ENCODE measurements around the gene ARHGAP31.

ARHGAP31 gene

GRCh38 chr3:119294696-119295671, 801 bp downstream of the ARHGAP31 start:
- Histone ChIP-seq H3K27me3 (ENCODE audit: control insufficient read depth, insufficient read depth, low read length) (0 out of 2 replicates have a peak, but pooled peaks cover 2% of the 10 kb centered on the region), H3K9me3 (ENCODE audit: control insufficient read depth, insufficient read depth, low read length) (no peaks in the 10 kb centered on the region), H3K4me3 (ENCODE audit: low read length) (peak overlapping the region; percentile 35; the same call in 1 of the 2 replicates), H3K4me1 (ENCODE audit: control insufficient read depth, insufficient read depth, low read length) (no peaks in the 10 kb centered on the region), H3K36me3 (ENCODE audit: control insufficient read depth, insufficient read depth, low read length) (no peaks in the 10 kb centered on the region), H3K27ac (ENCODE audit: low read length) (no peak overlapping the region)
- DNase-seq (ENCODE audit: low read depth, low spot score): no peak
- WGBS (ENCODE audit: insufficient coverage, insufficient read length): no CpG with 5 or more reads among the region's 43 CpGs

- WGBS (ENCODE audit: insufficient coverage, insufficient read length): no CpG with 5 or more reads among the region's 8 CpGs
- Histone ChIP-seq H3K9me3 (ENCODE audit: control insufficient read depth, insufficient read depth, low read length) (no peaks in the 10 kb centered on the region), H3K4me3 (ENCODE audit: low read length) (no peak overlapping the region), H3K27ac (ENCODE audit: low read length) (no peak overlapping the region), H3K4me1 (ENCODE audit: control insufficient read depth, insufficient read depth, low read length) (no peaks in the 10 kb centered on the region), H3K36me3 (ENCODE audit: control insufficient read depth, insufficient read depth, low read length) (no peaks in the 10 kb centered on the region), H3K27me3 (ENCODE audit: control insufficient read depth, insufficient read depth, low read length) (0 out of 2 replicates have a peak, but pooled peaks cover 2% of the 10 kb centered on the region)
- no peak for DNase-seq (ENCODE audit: low read depth, low spot score)
These were observed 1.9 kb downstream of the ARHGAP31 start for GRCh38 chr3:119295816-119296726.

DNA sequence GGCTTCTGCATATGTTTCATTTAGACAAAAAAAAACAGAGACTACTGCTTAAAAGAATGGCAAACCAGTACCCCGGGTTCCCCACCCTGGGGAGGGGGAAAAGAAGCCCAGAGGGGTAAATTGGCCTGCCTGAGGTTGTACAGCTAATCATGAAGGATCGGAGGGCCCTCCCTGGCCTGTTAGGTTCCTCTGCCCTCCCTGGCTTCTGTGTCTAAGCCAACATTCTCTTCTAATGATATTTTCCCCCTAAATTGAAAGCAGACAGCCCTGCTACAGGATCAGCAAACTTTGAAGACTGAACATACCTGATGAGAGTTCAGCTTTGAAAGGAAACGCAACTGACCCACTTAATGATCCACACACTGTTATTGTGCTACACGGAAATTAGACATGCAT, 2.5 kb downstream of the ARHGAP31 start:
- no peak for DNase-seq (ENCODE audit: low read depth, low spot score)
- no CpG with 5 or more reads among the region's 4 CpGs for WGBS (ENCODE audit: insufficient coverage, insufficient read length)
- Histone ChIP-seq H3K27me3 (ENCODE audit: control insufficient read depth, insufficient read depth, low read length) (0 out of 2 replicates have a peak, but pooled peaks cover 2% of the 10 kb centered on the region), H3K36me3 (ENCODE audit: control insufficient read depth, insufficient read depth, low read length) (no peaks in the 10 kb centered on the region), H3K4me1 (ENCODE audit: control insufficient read depth, insufficient read depth, low read length) (no peaks in the 10 kb centered on the region), H3K4me3 (ENCODE audit: low read length) (no peak overlapping the region), H3K9me3 (ENCODE audit: control insufficient read depth, insufficient read depth, low read length) (no peaks in the 10 kb centered on the region), H3K27ac (ENCODE audit: low read length) (no peak overlapping the region)

DNA sequence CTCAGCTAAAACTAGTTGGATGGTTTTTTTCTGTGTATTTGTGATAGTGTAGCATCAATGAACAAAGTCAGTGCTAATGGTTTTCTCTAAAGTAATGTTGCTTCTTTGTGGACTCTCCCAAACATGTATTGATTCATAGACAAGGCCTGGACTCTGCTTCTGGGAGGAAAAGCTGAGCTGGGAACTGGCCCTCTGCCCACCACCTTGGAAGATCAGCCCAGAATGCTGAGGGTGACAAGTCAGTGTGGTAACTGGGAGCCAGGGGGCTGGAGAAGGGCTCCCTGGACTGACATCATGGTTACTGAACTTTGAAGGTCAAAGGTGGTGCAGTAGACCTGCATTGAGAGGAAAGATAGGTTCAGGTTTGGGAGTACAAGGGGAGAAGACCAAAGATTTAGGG, 3.0 kb downstream of the ARHGAP31 start:
- DNase-seq (ENCODE audit: low read depth, low spot score): no peak
- H3K27ac ChIP-seq (ENCODE audit: low read length): no peak overlapping the region
- H3K4me1 ChIP-seq (ENCODE audit: control insufficient read depth, insufficient read depth, low read length): no peaks in the 10 kb centered on the region
- H3K27me3 ChIP-seq (ENCODE audit: control insufficient read depth, insufficient read depth, low read length): 0 out of 2 replicates have a peak, but pooled peaks cover 2% of the 10 kb centered on the region
- no peaks in the 10 kb centered on the region for H3K9me3 ChIP-seq (ENCODE audit: control insufficient read depth, insufficient read depth, low read length)
- no peaks in the 10 kb centered on the region for H3K36me3 ChIP-seq (ENCODE audit: control insufficient read depth, insufficient read depth, low read length)
- H3K4me3 ChIP-seq (ENCODE audit: low read length): no peak overlapping the region

- Histone ChIP-seq H3K9me3 (ENCODE audit: control insufficient read depth, insufficient read depth, low read length) (no peaks in the 10 kb centered on the region), H3K4me1 (ENCODE audit: control insufficient read depth, insufficient read depth, low read length) (peaks cover 4% of the 10 kb centered on the region), H3K36me3 (ENCODE audit: control insufficient read depth, insufficient read depth, low read length) (no peaks in the 10 kb centered on the region), H3K27ac (ENCODE audit: low read length) (no peak overlapping the region), H3K4me3 (ENCODE audit: low read length) (no peak overlapping the region), H3K27me3 (ENCODE audit: control insufficient read depth, insufficient read depth, low read length) (0 out of 2 replicates have a peak, but pooled peaks cover 2% of the 10 kb centered on the region)
- DNase-seq (ENCODE audit: low read depth, low spot score): no peak
- no CpG with 5 or more reads among the region's 11 CpGs for WGBS (ENCODE audit: insufficient coverage, insufficient read length)
These were observed 4.4 kb downstream of the ARHGAP31 start for GRCh38 chr3:119298565-119298941.

DNA sequence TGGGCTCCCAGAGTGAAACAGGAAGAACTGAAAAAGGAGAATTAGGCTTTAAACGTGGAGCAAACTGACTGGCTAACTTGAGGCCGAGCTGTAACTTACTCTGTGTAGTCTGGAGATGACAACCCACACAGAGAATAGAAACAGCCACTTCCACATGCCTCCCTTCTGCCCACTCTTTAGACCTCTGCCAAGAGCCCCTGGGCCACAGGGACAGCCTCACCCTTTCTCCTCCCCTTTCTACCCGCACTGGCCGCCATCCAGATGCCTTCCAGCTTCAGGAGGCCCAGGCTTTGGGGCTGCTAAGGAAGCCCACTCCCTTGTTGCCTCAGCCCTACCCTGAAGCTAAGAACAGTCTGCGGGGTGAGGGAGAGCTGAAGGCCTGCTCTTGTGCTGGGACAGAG, 6.8 kb downstream of the ARHGAP31 start:
- no peaks in the 10 kb centered on the region for H3K27me3 ChIP-seq (ENCODE audit: control insufficient read depth, insufficient read depth, low read length)
- H3K4me1 ChIP-seq (ENCODE audit: control insufficient read depth, insufficient read depth, low read length): peaks cover 4% of the 10 kb centered on the region
- DNase-seq (ENCODE audit: low read depth, low spot score): no peak
- no peaks in the 10 kb centered on the region for H3K36me3 ChIP-seq (ENCODE audit: control insufficient read depth, insufficient read depth, low read length)
- H3K9me3 ChIP-seq (ENCODE audit: control insufficient read depth, insufficient read depth, low read length): no peaks in the 10 kb centered on the region
- WGBS (ENCODE audit: insufficient coverage, insufficient read length): no CpG with 5 or more reads among the region's 5 CpGs
- H3K4me3 ChIP-seq (ENCODE audit: low read length): no peak overlapping the region
- H3K27ac ChIP-seq (ENCODE audit: low read length): no peak overlapping the region

GRCh38 chr3:119301662-119302061, 7.5 kb downstream of the ARHGAP31 start:
- Histone ChIP-seq H3K36me3 (ENCODE audit: control insufficient read depth, insufficient read depth, low read length) (no peaks in the 10 kb centered on the region), H3K27ac (ENCODE audit: low read length) (no peak overlapping the region)

GRCh38 chr3:119302697-119303551, 8.7 kb downstream of the ARHGAP31 start:
- H3K36me3 ChIP-seq (ENCODE audit: control insufficient read depth, insufficient read depth, low read length): no peaks in the 10 kb centered on the region

More at GRCh38 chr3:119301662-119302061, 7.5 kb downstream of the ARHGAP31 start:
- no peak for DNase-seq (ENCODE audit: low read depth, low spot score)
- Histone ChIP-seq H3K9me3 (ENCODE audit: control insufficient read depth, insufficient read depth, low read length) (no peaks in the 10 kb centered on the region), H3K4me1 (ENCODE audit: control insufficient read depth, insufficient read depth, low read length) (peaks cover 4% of the 10 kb centered on the region), H3K4me3 (ENCODE audit: low read length) (no peak overlapping the region), H3K27me3 (ENCODE audit: control insufficient read depth, insufficient read depth, low read length) (no peaks in the 10 kb centered on the region)
- WGBS (ENCODE audit: insufficient coverage, insufficient read length): no CpG with 5 or more reads among the region's 3 CpGs

DNA sequence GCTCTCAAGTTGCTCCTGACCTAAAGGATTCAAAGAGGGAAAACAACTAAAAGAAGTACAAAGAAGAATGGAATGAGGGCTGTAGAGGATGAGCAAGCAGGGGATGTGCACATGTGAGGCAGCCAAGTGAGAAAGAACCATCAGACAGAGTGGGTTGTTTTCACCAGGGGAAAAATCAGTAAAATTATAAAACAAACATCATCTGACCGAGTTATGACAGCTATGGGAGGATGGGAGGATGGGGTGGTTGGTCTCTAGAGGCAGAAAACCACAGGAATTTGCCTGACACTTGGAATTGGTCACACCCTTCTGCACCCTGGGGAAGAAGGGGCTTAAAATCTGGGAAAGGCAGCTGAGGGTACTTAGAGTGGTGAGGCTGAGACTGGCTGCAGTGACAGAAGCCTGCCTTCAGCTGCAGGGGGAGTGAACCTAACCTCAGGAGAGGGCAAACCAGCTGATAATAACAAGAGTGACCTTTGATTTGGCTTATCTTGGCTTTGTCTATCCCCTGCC, 10.1 kb downstream of the ARHGAP31 start:
- DNase-seq (ENCODE audit: low read depth, low spot score): no peak
- Histone ChIP-seq H3K36me3 (ENCODE audit: control insufficient read depth, insufficient read depth, low read length) (no peaks in the 10 kb centered on the region), H3K4me1 (ENCODE audit: control insufficient read depth, insufficient read depth, low read length) (peaks cover 4% of the 10 kb centered on the region), H3K4me3 (ENCODE audit: low read length) (no peak overlapping the region), H3K27me3 (ENCODE audit: control insufficient read depth, insufficient read depth, low read length) (no peaks in the 10 kb centered on the region), H3K9me3 (ENCODE audit: control insufficient read depth, insufficient read depth, low read length) (no peaks in the 10 kb centered on the region), H3K27ac (ENCODE audit: low read length) (no peak overlapping the region)
- WGBS (ENCODE audit: insufficient coverage, insufficient read length): no CpG with 5 or more reads among the region's 1 CpG

More at GRCh38 chr3:119302697-119303551, 8.7 kb downstream of the ARHGAP31 start:
- DNase-seq (ENCODE audit: low read depth, low spot score): no peak
- Histone ChIP-seq H3K27me3 (ENCODE audit: control insufficient read depth, insufficient read depth, low read length) (no peaks in the 10 kb centered on the region), H3K9me3 (ENCODE audit: control insufficient read depth, insufficient read depth, low read length) (no peaks in the 10 kb centered on the region), H3K27ac (ENCODE audit: low read length) (no peak overlapping the region), H3K4me3 (ENCODE audit: low read length) (no peak overlapping the region), H3K4me1 (ENCODE audit: control insufficient read depth, insufficient read depth, low read length) (peaks cover 4% of the 10 kb centered on the region)
- no CpG with 5 or more reads among the region's 7 CpGs for WGBS (ENCODE audit: insufficient coverage, insufficient read length)

All from iPS DF 6.9 (cell line).